H1 (cell line): Measurements from ENCODE around the gene RCAN2. TPM values are rescaled to one million over a fixed set of nuclear protein-coding genes. Genes with fewer than 3 reads are reported as not detected.

Experiments
- CTBP2 ChIP-seq: IDR thresholded peaks from 2 replicates; pipeline ENCODE4 v1.7.0; 2011; ENCODE audit warnings: borderline replicate concordance, mild to moderate bottlenecking, moderate library complexity, mixed read lengths, low read length; ENCODE audit not compliant: insufficient read depth, insufficient read length
- EZH2 ChIP-seq: fragments of 200-600 bp; sonication (generic); IDR thresholded peaks from 2 replicates; pipeline ENCODE4 v1.7.1; 2012; ENCODE audit warnings: low read depth, mild to moderate bottlenecking, moderate library complexity, low read length, inconsistent platforms; ENCODE audit not compliant: severe bottlenecking
- HDAC6 ChIP-seq: IDR thresholded peaks from one replicate; pipeline ENCODE4 v1.7.1; 2012; ENCODE audit warnings: low read depth, mild to moderate bottlenecking, inconsistent platforms, low read length, moderate library complexity
- KDM5A ChIP-seq: fragments of 200-600 bp; IDR thresholded peaks from 2 replicates; pipeline ENCODE4 v1.7.1; 2012; ENCODE audit warnings: mild to moderate bottlenecking, low read length, inconsistent platforms, mixed read lengths
- RAD21 ChIP-seq, 2 experiments: IDR thresholded peaks in 1 of 2; conservative IDR thresholded peaks in 1 of 2; 2 replicates each; pipeline ENCODE4 v1.6.1; 2011; ENCODE audit warnings: low read depth in 2 of 2, low read length in 2 of 2, improper control_type of control experiment in 1 of 2, inconsistent platforms in 1 of 2, mild to moderate bottlenecking in 1 of 2, moderate library complexity in 1 of 2
- polyA plus RNA-seq, 7 experiments: library from polyadenylated mRNA; depleted of rRNA in 3 of 7; stranded (reverse) in 5 of 7; unstranded in 2 of 7; fragments of >200 nt in 5 of 7; fragments of 200-250 nt in 2 of 7; gene quantifications; 1 replicate in 5 of 7; 2 replicates in 1 of 7; 4 replicates in 1 of 7; pipeline versions ENCODE4 v1.2.1 to v1.2.3, GENCODE V29; 2011 to 2013; ENCODE audit warnings: missing spikeins in 2 of 7, mixed read lengths in 2 of 7
- total RNA-seq: library from RNA; stranded (reverse); fragmentation: NEBNext Ultra II Directional; extraction: Animal tissue kit (Norgen Biotek cat#: 25700); gene quantifications from 2 replicates; pipeline ENCODE4 v1.2.1, GENCODE V29; 2021

The RCAN2 gene
- total and polyA plus RNA-seq, 2 of the 8 experiments (the other 6 are each of a cell fraction or from before 2014, with no cell fraction given), result 5.0 to 8.5 TPM

DNA sequence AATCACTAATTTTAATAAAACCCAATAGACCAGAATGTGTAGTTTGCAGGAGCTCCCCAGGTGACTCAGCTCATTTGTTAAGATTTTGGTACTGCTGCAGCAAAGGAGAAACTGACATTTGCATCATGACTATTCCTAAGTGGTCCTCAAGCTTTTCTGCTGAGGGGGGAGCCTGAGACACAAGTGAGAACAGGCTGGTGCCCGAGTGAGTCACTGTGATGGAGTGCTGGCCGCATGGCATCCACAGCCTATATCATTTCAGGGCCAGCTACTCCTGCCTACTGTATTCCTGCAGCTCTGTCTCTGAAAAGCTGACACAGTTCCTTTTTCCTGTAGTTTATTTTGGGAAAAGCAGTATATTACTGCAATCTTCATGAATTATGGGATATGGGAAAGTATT is 206.8 kb downstream of the RCAN2 start (continued):
- no peak for TF ChIP-seq HDAC6
- TF ChIP-seq CTBP2, result no peak
- no peak for TF ChIP-seq RAD21 (IDR thresholded peaks at IDR 0.05 in 1 of 2, conservative IDR thresholded peaks at IDR 0.05 in 1 of 2; ENCODE audit: low read depth in 2 of 2, low read length in 2 of 2)
- no peak for TF ChIP-seq EZH2
- no peak for TF ChIP-seq KDM5A
- TF ChIP-seq, all 59 proteins: peak for 0
